K562 (cell line): ENCODE data around the gene IGFALS. TPM values are rescaled to one million over a fixed set of nuclear protein-coding genes. Genes with fewer than 3 reads are reported as not detected.
A peak's percentile ranks its signal among the peaks of the same experiment; 100 is the strongest.

ENCODE experiments used
- CBX1 ChIP-seq: sonication (generic); IDR thresholded peaks from 2 replicates; pipeline ENCODE4 v1.6.1; 2016; ENCODE audit warnings: antibody characterized with exemption, low read depth, mild to moderate bottlenecking
- DACH1 ChIP-seq: fragments of 450-650 bp; IDR thresholded peaks from 2 replicates; pipeline ENCODE4 v1.6.1; 2018; ENCODE audit not compliant: partially characterized antibody
- HMGN3 ChIP-seq: IDR thresholded peaks from 2 replicates; pipeline ENCODE4 v1.6.1; 2011; ENCODE audit warnings: borderline replicate concordance, low read depth, mild to moderate bottlenecking, mixed read lengths, low read length; ENCODE audit not compliant: insufficient read length; ENCODE audit errors: extremely low read depth
- KDM2B ChIP-seq: fragments of 250-450 bp; sonication (Bioruptor Pico); IDR thresholded peaks from 2 replicates; pipeline ENCODE4 v1.8.0; 2021; ENCODE audit warnings: mild to moderate bottlenecking, moderate library complexity
- NR0B1 ChIP-seq: fragments of 450-650 bp; IDR thresholded peaks from one replicate; pipeline ENCODE4 v1.6.1; 2018; ENCODE audit warnings: mild to moderate bottlenecking, moderate library complexity; ENCODE audit not compliant: partially characterized antibody
- PHF21A ChIP-seq: fragments of 450-650 bp; IDR thresholded peaks from 2 replicates; pipeline ENCODE4 v1.6.1; 2017; ENCODE audit warnings: low read depth, borderline replicate concordance
- POLR2AphosphoS2 ChIP-seq: IDR thresholded peaks from 2 replicates; pipeline ENCODE4 v1.6.1; 2012; ENCODE audit warnings: low read length, improper control_type of control experiment
- SAP30 ChIP-seq: fragments of 200-600 bp; sonication (generic); IDR thresholded peaks from 2 replicates; pipeline ENCODE4 v1.6.1; 2012; ENCODE audit warnings: borderline replicate concordance, low read depth, mild to moderate bottlenecking, moderate library complexity, low read length, control low read depth, inconsistent platforms; ENCODE audit not compliant: insufficient read depth, poor library complexity, severe bottlenecking
- TCFL5 ChIP-seq: fragments of 250-450 bp; sonication (Bioruptor Pico); conservative IDR thresholded peaks from 2 replicates; pipeline ENCODE4 v1.6.1; 2021; ENCODE audit warnings: mild to moderate bottlenecking, moderate library complexity, matching md5 sums
- ZNF239 ChIP-seq: fragments of 250-450 bp; sonication (Bioruptor Pico); IDR thresholded peaks from 2 replicates; pipeline ENCODE4 v1.4.0; 2020; ENCODE audit warnings: mild to moderate bottlenecking
- ZNF609 ChIP-seq: sonication (generic); formaldehyde crosslinking; IDR thresholded peaks from 2 replicates; pipeline ENCODE4 v1.8.1; 2023; ENCODE audit warnings: missing genetic modification reagents, mild to moderate bottlenecking, borderline replicate concordance
- ZNF707 ChIP-seq: fragments of 250-450 bp; sonication (Bioruptor Pico); conservative IDR thresholded peaks from 2 replicates; pipeline ENCODE4 v1.8.0; 2022; ENCODE audit warnings: inconsistent platforms, mild to moderate bottlenecking, moderate library complexity
- ZNF764 ChIP-seq: fragments of 250-450 bp; sonication (Bioruptor Pico); IDR thresholded peaks from 2 replicates; pipeline ENCODE4 v1.4.0; 2020; ENCODE audit warnings: low read depth, mild to moderate bottlenecking, moderate library complexity
- ZNF780A ChIP-seq: fragments of 250-450 bp; sonication (Bioruptor Pico); IDR thresholded peaks from 2 replicates; pipeline ENCODE4 v1.5.0; 2021; ENCODE audit warnings: mild to moderate bottlenecking
- polyA plus RNA-seq, 8 experiments: library from polyadenylated mRNA; depleted of rRNA in 4 of 8; stranded (reverse) in 5 of 8; unstranded in 3 of 8; fragments of >200 nt; fragmentation: Nextera tagmentation in 2 of 8; fragmentation: Illumina TruSeq in 1 of 8; extraction: Ambion mirVana in 2 of 8; extraction: Trizol in 1 of 8; gene quantifications; 2 replicates each; pipeline versions ENCODE4 v1.2.1 to v1.2.3, GENCODE V29; 2011 to 2014; ENCODE audit warnings: inconsistent platforms in 1 of 8, missing spikeins in 1 of 8
- total RNA-seq, 7 experiments: library from RNA; depleted of rRNA in 6 of 7; stranded (reverse); fragments of >200 nt in 6 of 7; fragmentation: Illumina TruSeq in 2 of 7; extraction: Trizol in 2 of 7; gene quantifications; 2 replicates each; pipeline versions ENCODE4 v1.2.1 to v1.2.3, GENCODE V29; 2011 to 2021; ENCODE audit warnings: low replicate concordance in 1 of 7
- TF ChIP-seq, protein P1 (sequence below): sonication (generic); formaldehyde crosslinking; IDR thresholded peaks from 2 replicates; pipeline ENCODE4 v1.8.0; 2022; ENCODE audit warnings: missing genetic modification reagents, mild to moderate bottlenecking, moderate library complexity, borderline replicate concordance
- TF ChIP-seq, protein P2 (sequence below): fragments of 450-650 bp; IDR thresholded peaks from 2 replicates; pipeline ENCODE4 v1.6.1; 2016
- TF ChIP-seq, protein P3 (sequence below): fragments of 450-650 bp; IDR thresholded peaks from 2 replicates; pipeline ENCODE4 v1.7.0; 2016; ENCODE audit warnings: borderline replicate concordance

IGFALS gene
- total and polyA plus RNA-seq, 9 of the 15 experiments (the other 6 are each of a cell fraction or from before 2014, with no cell fraction given): not detected

DNA sequence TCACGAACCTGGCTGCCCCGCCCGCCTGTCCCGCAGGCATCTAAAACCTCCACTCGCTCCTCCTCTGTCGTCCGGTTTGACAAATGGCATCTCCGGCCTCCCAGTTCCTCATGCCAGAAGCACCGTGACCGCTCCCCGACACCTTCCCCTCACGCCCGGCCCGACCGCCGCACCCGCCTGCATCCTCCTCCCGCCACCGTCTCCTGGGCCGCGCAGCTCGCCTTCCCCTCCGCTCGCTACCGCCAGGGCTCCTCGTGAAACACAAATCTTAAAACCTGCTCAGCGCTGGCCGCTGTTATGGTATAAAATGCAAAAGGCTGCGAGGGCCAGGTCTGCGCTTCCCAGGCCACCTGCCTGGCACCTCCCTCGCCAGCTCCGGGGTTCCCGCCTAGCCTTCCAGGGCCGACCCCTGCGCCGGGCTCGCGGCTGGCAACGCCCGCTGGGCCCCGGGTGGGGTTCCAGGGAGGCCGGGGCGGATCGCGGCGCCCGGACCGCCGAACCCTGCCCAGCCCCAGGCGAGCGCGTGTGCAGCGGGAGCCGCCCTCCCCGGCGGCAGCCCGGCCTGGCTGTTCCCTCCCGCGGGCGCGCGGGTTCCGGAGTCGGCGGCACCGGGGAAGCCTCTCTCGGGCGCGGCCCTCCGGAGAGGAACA is 11.6 kb downstream of the IGFALS start (continued):
- TF ChIP-seq, protein P1, sequence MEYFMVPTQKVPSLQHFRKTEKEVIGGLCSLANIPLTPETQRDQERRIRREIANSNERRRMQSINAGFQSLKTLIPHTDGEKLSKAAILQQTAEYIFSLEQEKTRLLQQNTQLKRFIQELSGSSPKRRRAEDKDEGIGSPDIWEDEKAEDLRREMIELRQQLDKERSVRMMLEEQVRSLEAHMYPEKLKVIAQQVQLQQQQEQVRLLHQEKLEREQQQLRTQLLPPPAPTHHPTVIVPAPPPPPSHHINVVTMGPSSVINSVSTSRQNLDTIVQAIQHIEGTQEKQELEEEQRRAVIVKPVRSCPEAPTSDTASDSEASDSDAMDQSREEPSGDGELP (CRISPR knock-in tag): 0 out of 2 replicates have a peak, but pooled peaks have one; percentile 25
- TF ChIP-seq NR0B1 (no peak), ZNF609 (no peak), ZNF764 (CRISPR knock-in tag) (no peak), DACH1 (no peak), POLR2AphosphoS2 (no peak), ZNF780A (CRISPR knock-in tag) (no peak), HMGN3 (peak; percentile 21), ZNF707 (CRISPR knock-in tag) (no peak), ZNF239 (no peak), PHF21A (no peak), KDM2B (CRISPR knock-in tag) (no peak), CBX1 (no peak), TCFL5 (no peak), SAP30 (peak; percentile 80)
- TF ChIP-seq, protein P2, sequence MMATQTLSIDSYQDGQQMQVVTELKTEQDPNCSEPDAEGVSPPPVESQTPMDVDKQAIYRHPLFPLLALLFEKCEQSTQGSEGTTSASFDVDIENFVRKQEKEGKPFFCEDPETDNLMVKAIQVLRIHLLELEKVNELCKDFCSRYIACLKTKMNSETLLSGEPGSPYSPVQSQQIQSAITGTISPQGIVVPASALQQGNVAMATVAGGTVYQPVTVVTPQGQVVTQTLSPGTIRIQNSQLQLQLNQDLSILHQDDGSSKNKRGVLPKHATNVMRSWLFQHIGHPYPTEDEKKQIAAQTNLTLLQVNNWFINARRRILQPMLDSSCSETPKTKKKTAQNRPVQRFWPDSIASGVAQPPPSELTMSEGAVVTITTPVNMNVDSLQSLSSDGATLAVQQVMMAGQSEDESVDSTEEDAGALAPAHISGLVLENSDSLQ: peak; percentile 41; the same call in 1 of the 2 replicates
- TF ChIP-seq, protein P3, sequence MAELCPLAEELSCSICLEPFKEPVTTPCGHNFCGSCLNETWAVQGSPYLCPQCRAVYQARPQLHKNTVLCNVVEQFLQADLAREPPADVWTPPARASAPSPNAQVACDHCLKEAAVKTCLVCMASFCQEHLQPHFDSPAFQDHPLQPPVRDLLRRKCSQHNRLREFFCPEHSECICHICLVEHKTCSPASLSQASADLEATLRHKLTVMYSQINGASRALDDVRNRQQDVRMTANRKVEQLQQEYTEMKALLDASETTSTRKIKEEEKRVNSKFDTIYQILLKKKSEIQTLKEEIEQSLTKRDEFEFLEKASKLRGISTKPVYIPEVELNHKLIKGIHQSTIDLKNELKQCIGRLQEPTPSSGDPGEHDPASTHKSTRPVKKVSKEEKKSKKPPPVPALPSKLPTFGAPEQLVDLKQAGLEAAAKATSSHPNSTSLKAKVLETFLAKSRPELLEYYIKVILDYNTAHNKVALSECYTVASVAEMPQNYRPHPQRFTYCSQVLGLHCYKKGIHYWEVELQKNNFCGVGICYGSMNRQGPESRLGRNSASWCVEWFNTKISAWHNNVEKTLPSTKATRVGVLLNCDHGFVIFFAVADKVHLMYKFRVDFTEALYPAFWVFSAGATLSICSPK: no peak
